AG04450 (cell line): ENCODE data around the gene KLF16. TPM values are rescaled to one million over a fixed set of nuclear protein-coding genes. Genes with fewer than 3 reads are reported as not detected.

Source experiments
- CTCF ChIA-PET: fragments of 300-600, 350-600 bp; formaldehyde crosslinking; extraction: SDS; loops from one replicate; lab custom pipeline; 2022; ENCODE audit warnings: antibody characterized with exemption, inconsistent platforms; lab: Charles Lee
- POLR2A ChIA-PET: fragments of 350-600 bp; formaldehyde crosslinking; extraction: SDS; loops from one replicate; lab custom pipeline; 2021; ENCODE audit warnings: antibody characterized with exemption, inconsistent platforms; lab: Yijun Ruan, JAX
- DNase-seq: peaks from one replicate; pipeline ENCODE4 v3.0.0-alpha.2; 2011; ENCODE audit warnings: low read depth, low spot score
- H3K27ac ChIP-seq: one replicate; pipeline ENCODE4 v1.5.1; 2012; ENCODE audit warnings: low read depth, low read length, control low read depth
- H3K27me3 ChIP-seq: one replicate; pipeline ENCODE4 v1.6.0; 2012; ENCODE audit warnings: low read length; ENCODE audit not compliant: control insufficient read depth, insufficient read depth
- H3K4me3 ChIP-seq: 2 replicates; pipeline ENCODE4 v1.5.1; 2011; ENCODE audit warnings: mild to moderate bottlenecking, low read depth, low read length, control low read depth
- H3K9me3 ChIP-seq: 2 replicates; pipeline ENCODE4 v1.5.1; 2012; ENCODE audit warnings: low read length; ENCODE audit not compliant: control insufficient read depth, insufficient read depth
- polyA minus RNA-seq: library from RNA; depleted of rRNA, polyadenylated mRNA; stranded (reverse); fragments of >200 nt; gene quantifications from 2 replicates; pipeline ENCODE4 v1.2.3, GENCODE V29; 2011; rRNA and poly(A)+ RNA removed
- polyA plus RNA-seq: library from polyadenylated mRNA; depleted of rRNA; stranded (reverse); fragments of >200 nt; gene quantifications from 2 replicates; pipeline ENCODE4 v1.2.3, GENCODE V29; 2011; rRNA removed
- TF ChIP-seq, protein P1 (sequence below): IDR thresholded peaks from 2 replicates; pipeline ENCODE4 v1.5.1; 2011; ENCODE audit warnings: low read depth, low read length, control low read depth, inconsistent platforms

Gene KLF16
- 3.4 and 4.4 TPM in 2 replicates for polyA plus RNA-seq
- polyA minus RNA-seq, result 2.7 and 3.0 TPM in 2 replicates

DNA sequence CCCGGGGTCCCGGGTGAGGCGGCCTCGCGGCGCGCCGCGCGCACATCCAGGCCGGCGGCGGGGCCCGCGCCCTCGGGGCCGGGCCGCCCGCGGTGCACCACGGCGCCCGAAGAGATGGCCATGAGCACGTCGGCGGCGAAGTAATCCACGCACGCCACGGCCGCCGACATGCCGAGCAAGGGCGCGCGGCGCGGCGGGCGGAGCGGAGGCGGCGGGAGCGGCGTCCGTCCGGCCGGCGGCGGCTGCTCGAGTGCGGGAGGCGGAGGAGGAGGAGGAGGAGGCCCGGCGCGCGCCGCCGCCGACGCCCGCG, at the start of gene KLF16:
Gene KLF16 (minus strand): TSS at position 252 of the 310 bp plus-strand sequence. CDS start 82 bp downstream, at position 170.
- Histone ChIP-seq H3K27ac (peak within 1 kb of the TSS; percentile 73), H3K27me3 (no peaks in the 10 kb centered on the region), H3K4me3 (peak within 1 kb of the TSS; percentile 81), H3K9me3 (no peaks in the 10 kb centered on the region)
- ChIA-PET CTCF (no interaction called here), POLR2A (no interaction called here)
- no peak for DNase-seq
- TF ChIP-seq, protein P1, sequence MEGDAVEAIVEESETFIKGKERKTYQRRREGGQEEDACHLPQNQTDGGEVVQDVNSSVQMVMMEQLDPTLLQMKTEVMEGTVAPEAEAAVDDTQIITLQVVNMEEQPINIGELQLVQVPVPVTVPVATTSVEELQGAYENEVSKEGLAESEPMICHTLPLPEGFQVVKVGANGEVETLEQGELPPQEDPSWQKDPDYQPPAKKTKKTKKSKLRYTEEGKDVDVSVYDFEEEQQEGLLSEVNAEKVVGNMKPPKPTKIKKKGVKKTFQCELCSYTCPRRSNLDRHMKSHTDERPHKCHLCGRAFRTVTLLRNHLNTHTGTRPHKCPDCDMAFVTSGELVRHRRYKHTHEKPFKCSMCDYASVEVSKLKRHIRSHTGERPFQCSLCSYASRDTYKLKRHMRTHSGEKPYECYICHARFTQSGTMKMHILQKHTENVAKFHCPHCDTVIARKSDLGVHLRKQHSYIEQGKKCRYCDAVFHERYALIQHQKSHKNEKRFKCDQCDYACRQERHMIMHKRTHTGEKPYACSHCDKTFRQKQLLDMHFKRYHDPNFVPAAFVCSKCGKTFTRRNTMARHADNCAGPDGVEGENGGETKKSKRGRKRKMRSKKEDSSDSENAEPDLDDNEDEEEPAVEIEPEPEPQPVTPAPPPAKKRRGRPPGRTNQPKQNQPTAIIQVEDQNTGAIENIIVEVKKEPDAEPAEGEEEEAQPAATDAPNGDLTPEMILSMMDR, result no peak

DNA sequence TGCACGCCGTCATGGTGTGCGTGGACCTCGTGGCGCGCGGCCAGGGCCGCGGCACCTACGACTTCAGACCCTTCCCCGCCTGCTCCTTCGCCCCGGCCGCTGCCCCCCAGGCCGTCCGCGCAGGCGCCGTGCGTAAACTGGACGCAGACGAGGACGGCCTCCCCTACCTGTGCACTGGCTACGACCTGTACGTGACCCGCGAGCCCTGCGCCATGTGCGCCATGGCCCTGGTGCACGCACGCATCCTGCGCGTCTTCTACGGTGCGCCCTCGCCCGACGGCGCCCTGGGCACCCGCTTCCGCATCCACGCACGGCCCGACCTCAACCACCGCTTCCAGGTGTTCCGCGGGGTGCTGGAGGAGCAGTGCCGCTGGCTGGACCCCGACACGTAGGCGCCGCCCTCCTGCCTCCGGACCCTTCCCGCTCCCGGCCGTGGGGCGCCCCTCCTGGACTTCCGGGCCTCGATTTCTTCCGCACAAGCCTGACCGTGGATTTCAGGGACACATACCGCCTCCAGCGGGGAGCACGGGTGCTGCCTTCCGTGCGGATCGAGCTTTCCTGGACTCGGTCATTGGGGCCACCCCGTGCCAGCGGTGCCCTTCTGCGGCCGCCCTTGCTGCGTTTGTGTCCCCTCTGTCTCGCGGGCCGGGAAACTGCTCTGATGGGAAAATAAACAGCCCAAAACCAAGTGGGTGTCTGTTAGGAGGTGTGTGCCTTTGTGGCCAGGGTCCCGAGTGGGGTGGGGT, 49.6 kb upstream of the KLF16 start:
- H3K9me3 ChIP-seq, result peaks cover 9% of the 10 kb centered on the region; the same call in 1 of the 2 replicates
- POLR2A ChIA-PET, result no interaction called here
- CTCF ChIA-PET, result interaction anchor here (4.3 kb wide), 1 partner anchor 17 kb away, joined by 15 read pairs; no protein-coding TSS in a partner anchor
- TF ChIP-seq, protein P1, result no peak
- DNase-seq, result no peak
- no peak overlapping the region for H3K4me3 ChIP-seq
- H3K27ac ChIP-seq, result no peak overlapping the region
- H3K27me3 ChIP-seq, result no peaks in the 10 kb centered on the region

DNA sequence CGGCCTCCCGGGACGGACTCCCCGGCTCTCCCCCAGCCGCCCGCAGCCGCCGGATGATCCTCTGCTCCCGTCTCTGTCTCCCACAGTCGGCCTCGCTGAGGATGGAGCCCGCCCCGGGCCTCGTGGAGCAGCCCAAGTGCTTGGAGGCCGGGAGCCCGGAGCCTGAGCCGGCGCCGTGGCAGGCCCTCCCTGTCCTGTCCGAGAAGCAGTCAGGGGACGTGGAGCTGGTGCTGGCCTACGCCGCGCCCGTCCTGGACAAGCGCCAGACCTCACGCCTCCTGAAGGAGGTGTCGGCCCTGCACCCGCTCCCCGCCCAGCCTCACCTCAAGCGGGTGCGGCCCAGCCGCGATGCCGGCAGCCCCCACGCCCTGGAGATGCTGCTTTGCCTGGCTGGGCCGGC, 48.6 kb upstream of the KLF16 start:
- ChIA-PET CTCF (no interaction called here), POLR2A (no interaction called here)
- Histone ChIP-seq H3K27me3 (no peaks in the 10 kb centered on the region), H3K9me3 (peaks cover 9% of the 10 kb centered on the region; the same call in 1 of the 2 replicates), H3K27ac (no peak overlapping the region), H3K4me3 (no peak overlapping the region)
- TF ChIP-seq, protein P1, result no peak
- no peak for DNase-seq

DNA sequence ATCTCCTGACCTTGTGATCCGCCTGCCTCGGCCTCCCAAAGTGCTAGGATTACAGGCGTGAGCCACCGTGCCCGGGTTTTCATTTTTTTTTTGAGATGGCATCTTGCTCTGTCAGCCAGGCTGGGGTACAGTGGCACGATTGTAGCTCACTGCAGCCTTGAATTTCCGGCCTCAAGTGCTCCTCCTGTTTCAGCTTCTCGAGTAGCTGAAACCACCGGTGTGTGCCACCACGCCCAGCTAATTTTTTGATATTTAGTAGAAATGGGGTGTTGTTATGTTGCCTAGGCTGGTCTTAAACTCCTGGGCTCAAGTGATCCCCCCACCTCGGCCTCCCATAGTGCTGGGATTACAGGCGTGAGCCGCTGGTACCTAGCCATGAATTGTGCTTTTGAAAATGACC, 47.7 kb upstream of the KLF16 start:
- H3K9me3 ChIP-seq, result peaks cover 9% of the 10 kb centered on the region; the same call in 1 of the 2 replicates
- no peak overlapping the region for H3K4me3 ChIP-seq
- CTCF ChIA-PET, result interaction anchor here (1.3 kb wide), 1 partner anchor 17 kb away, joined by 4 read pairs; no protein-coding TSS in a partner anchor
- H3K27ac ChIP-seq, result no peak overlapping the region
- DNase-seq, result no peak
- TF ChIP-seq, protein P1, result no peak
- H3K27me3 ChIP-seq, result no peaks in the 10 kb centered on the region
- POLR2A ChIA-PET, result no interaction called here

DNA sequence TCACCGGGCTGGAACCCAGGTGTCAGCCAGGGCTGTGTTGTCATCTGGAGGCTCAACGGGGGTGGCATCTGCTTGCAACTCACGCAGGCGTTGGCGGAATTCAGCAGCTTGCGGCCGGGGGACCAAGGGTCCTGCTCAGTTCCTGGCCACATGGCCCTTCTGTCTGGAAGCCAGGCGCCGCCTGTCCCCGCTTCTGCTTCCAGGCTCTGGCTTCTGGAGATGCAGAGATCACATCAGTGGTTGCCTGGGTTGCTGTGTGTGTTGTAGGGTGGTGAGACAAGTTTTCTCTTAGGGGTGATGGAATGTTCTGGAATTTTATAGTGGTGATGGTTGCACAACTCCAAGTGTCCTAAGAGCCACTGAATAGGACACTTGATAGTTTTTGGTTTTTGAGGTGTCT, 46.8 kb upstream of the KLF16 start:
- Histone ChIP-seq H3K4me3 (no peak overlapping the region), H3K27ac (no peak overlapping the region), H3K27me3 (no peaks in the 10 kb centered on the region), H3K9me3 (peaks cover 6% of the 10 kb centered on the region; the same call in 1 of the 2 replicates)
- TF ChIP-seq, protein P1, result no peak
- CTCF ChIA-PET, result interaction anchor here (1.3 kb wide), 1 partner anchor 18 kb away, joined by 4 read pairs; no protein-coding TSS in a partner anchor
- POLR2A ChIA-PET, result interaction anchor here (0.6 kb wide), 1 partner anchor 17 kb away, joined by 4 read pairs; no protein-coding TSS in a partner anchor
- DNase-seq, result no peak
